Uterus (tissue), 2 donors: ENCODE measurements around the gene SHROOM2.

Source experiments
- POLR2A ChIP-seq, 2 donors: fragments of 450-650 bp; IDR thresholded peaks; one replicate each; pipeline ENCODE4 v1.6.1; 2016; ENCODE audit warnings: antibody characterized with exemption in 2 of 2, mild to moderate bottlenecking in 1 of 2, moderate library complexity in 1 of 2
- TF ChIP-seq, protein P1 (sequence below), 4 experiments: fragments of 200-600 bp in 2 of 4; fragments of 450-650 bp in 2 of 4; sonication (generic) in 2 of 4; IDR thresholded peaks; one replicate each; pipeline ENCODE4 v1.5.1; 2016 to 2019; ENCODE audit warnings: antibody characterized with exemption in 4 of 4, mild to moderate bottlenecking in 2 of 4, moderate library complexity in 1 of 4

- no peak for TF ChIP-seq POLR2A (IDR thresholded peaks at IDR 0.05)
- TF ChIP-seq, protein P1, sequence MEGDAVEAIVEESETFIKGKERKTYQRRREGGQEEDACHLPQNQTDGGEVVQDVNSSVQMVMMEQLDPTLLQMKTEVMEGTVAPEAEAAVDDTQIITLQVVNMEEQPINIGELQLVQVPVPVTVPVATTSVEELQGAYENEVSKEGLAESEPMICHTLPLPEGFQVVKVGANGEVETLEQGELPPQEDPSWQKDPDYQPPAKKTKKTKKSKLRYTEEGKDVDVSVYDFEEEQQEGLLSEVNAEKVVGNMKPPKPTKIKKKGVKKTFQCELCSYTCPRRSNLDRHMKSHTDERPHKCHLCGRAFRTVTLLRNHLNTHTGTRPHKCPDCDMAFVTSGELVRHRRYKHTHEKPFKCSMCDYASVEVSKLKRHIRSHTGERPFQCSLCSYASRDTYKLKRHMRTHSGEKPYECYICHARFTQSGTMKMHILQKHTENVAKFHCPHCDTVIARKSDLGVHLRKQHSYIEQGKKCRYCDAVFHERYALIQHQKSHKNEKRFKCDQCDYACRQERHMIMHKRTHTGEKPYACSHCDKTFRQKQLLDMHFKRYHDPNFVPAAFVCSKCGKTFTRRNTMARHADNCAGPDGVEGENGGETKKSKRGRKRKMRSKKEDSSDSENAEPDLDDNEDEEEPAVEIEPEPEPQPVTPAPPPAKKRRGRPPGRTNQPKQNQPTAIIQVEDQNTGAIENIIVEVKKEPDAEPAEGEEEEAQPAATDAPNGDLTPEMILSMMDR (IDR thresholded peaks at IDR 0.05) = no peak
Observed at GRCh38 chrX:9846631-9847030, 60.4 kb downstream of the SHROOM2 start.
